Tibial nerve (tissue), 4 donors: ENCODE results near the gene THG1L. TPM values are rescaled to one million over a fixed set of nuclear protein-coding genes. Genes with fewer than 3 reads are reported as not detected.
A peak's percentile ranks its signal among the peaks of the same experiment; 100 is the strongest.
"Not testable (repeated sequence)": the region's sequence is repeated elsewhere in the genome, so short reads cannot be mapped to it uniquely, and the experiment has no call there.

Source experiments
- DNase-seq, 2 donors: peaks; one replicate each; pipeline ENCODE4 v3.0.0-alpha.2; 2019; ENCODE audit warnings: low spot score in 2 of 2
- H3K27ac ChIP-seq, 4 donors: fragments of 200-600 bp; sonication (generic) in 3 of 4; one replicate each; pipeline ENCODE4 v1.5.1; 2017 to 2019; ENCODE audit warnings: mild to moderate bottlenecking in 1 of 4
- H3K27me3 ChIP-seq, 2 donors: fragments of 200-600 bp; sonication (generic) in 1 of 2; one replicate each; pipeline versions ENCODE4 v1.5.1 to v1.6.0; 2017 to 2019
- H3K36me3 ChIP-seq, 3 donors: fragments of 200-600 bp; sonication (generic); one replicate each; pipeline ENCODE4 v1.5.1; 2018 to 2019
- H3K4me1 ChIP-seq, 4 donors: fragments of 200-600 bp; sonication (generic) in 3 of 4; one replicate each; pipeline ENCODE4 v1.5.1; 2017 to 2019
- H3K4me3 ChIP-seq, 4 donors: fragments of 200-600 bp; sonication (generic) in 3 of 4; one replicate each; pipeline ENCODE4 v1.5.1; 2017 to 2019; ENCODE audit warnings: mild to moderate bottlenecking in 1 of 4, moderate library complexity in 1 of 4
- H3K9me3 ChIP-seq, 4 donors: fragments of 200-600 bp; sonication (generic) in 3 of 4; one replicate each; pipeline ENCODE4 v1.5.1; 2017 to 2019
- EP300 ChIP-seq, 2 donors: sonication (generic); formaldehyde crosslinking; IDR thresholded peaks; one replicate each; pipeline ENCODE4 v1.6.1; 2017; ENCODE audit warnings: antibody characterized with exemption in 2 of 2, mild to moderate bottlenecking in 1 of 2
- POLR2A ChIP-seq, 2 donors: fragments of 450-650 bp; IDR thresholded peaks; one replicate each; pipeline ENCODE4 v1.6.1; 2017; ENCODE audit warnings: antibody characterized with exemption in 2 of 2, mild to moderate bottlenecking in 2 of 2, moderate library complexity in 2 of 2
- WGBS, 2 donors: methylation state at CpG; one replicate each; pipeline ENCODE4 v1.1.5; 2018; 5-methylcytosine and 5-hydroxymethylcytosine counted together
- total RNA-seq, 4 donors: library from RNA; depleted of rRNA; stranded (reverse); fragments of >200 nt; gene quantifications; one replicate each; pipeline ENCODE4 v1.1.0, GENCODE V29; 2016
- TF ChIP-seq, protein P1 (sequence below), 5 experiments: fragments of 200-600 bp in 3 of 5; fragments of 450-650 bp in 2 of 5; sonication (generic) in 3 of 5; IDR thresholded peaks; one replicate each; pipeline ENCODE4 v1.5.1; 2016 to 2019; ENCODE audit warnings: antibody characterized with exemption in 5 of 5, mild to moderate bottlenecking in 3 of 5, moderate library complexity in 2 of 5

THG1L gene
- total RNA-seq: 10 to 100 TPM in 2 of 4 donors, 1 to 10 TPM in 2; 4.9 to 11.5 (median 9.2) TPM

DNA sequence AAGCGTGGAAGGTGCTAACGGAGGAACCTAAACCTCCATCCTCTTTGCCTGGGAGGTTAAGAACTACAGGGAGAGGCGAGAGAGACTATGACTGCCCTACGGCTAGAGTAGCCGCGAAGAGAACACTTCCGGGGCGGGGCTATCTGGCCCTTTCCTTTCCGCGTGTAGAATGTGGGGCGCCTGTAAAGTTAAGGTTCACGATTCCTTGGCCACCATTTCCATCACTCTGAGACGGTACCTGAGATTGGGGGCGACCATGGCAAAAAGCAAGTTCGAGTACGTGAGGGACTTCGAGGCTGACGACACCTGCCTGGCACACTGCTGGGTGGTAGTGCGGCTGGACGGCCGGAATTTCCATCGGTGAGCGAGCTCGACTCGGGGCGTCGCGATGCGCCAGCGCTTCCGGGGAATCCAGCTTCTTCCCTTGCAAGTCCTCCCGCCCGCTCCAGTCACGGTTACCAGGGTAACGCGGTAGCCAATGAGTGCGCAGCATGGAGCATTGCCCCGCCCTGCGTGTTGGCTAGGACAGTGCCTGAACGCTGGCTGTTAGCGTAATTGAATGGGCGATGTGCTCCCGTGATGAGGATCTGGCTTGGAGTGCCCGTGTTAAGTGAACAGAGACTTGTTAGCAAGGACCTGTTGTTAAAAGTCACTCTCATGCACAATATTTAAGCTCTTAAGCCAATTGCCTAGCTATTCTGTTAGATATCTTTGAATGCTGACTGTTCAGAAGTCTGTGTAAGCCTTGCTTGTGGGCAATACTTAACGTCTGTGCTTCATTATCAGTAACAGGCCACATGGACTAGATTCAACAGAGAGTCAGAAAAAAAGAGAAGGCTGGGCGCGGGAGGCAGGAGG lies at the start of gene THG1L:
Gene THG1L, plus strand, starts transcription at position 149 of the 858 bp plus-strand sequence. Its CDS starts 21 bp downstream, at position 170.
- 1 to 2% methylated on average over 40 to 47 of the region's 47 CpGs for WGBS, 2 donors
- H3K27ac ChIP-seq: peak within 1 kb of the TSS; percentile 79 to 95 (median 94)

DNA sequence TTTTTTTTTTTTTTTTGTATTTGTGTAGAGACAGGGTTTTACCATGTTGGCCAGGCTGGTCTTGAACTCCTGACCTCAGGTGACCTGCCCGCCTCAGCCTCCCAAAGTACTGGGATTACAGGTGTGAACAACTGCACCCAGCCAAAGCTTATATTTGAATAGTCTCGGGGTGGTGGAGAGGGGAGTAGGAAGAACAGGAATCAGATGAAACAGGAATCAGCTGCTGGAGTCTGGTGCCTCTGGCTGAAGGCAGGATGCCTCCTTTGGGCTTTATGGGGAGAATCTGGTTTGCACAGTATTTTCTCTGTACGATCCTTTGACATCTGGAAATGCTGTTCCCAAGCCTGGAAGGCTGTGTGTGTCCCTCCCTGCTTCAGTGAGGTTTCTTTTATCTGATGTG lies 49.0 kb upstream of the THG1L start:
- TF ChIP-seq, protein P1, sequence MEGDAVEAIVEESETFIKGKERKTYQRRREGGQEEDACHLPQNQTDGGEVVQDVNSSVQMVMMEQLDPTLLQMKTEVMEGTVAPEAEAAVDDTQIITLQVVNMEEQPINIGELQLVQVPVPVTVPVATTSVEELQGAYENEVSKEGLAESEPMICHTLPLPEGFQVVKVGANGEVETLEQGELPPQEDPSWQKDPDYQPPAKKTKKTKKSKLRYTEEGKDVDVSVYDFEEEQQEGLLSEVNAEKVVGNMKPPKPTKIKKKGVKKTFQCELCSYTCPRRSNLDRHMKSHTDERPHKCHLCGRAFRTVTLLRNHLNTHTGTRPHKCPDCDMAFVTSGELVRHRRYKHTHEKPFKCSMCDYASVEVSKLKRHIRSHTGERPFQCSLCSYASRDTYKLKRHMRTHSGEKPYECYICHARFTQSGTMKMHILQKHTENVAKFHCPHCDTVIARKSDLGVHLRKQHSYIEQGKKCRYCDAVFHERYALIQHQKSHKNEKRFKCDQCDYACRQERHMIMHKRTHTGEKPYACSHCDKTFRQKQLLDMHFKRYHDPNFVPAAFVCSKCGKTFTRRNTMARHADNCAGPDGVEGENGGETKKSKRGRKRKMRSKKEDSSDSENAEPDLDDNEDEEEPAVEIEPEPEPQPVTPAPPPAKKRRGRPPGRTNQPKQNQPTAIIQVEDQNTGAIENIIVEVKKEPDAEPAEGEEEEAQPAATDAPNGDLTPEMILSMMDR (IDR thresholded peaks at IDR 0.05): no peak
- TF ChIP-seq POLR2A (IDR thresholded peaks at IDR 0.05): no peak
- TF ChIP-seq EP300 (IDR thresholded peaks at IDR 0.05): no peak
- WGBS, 2 donors: 52 to 60% methylated on average over 3 of the region's 3 CpGs
- no peak for DNase-seq
- no peak overlapping the region for H3K4me3 ChIP-seq
- no peaks in the 10 kb centered on the region for H3K27me3 ChIP-seq
- no peaks in the 10 kb centered on the region for H3K36me3 ChIP-seq
- no peak overlapping the region for H3K27ac ChIP-seq
- peaks cover 0 to 5% (median 0%) of the 10 kb centered on the region in 4 donors for H3K4me1 ChIP-seq
- no peaks in the 10 kb centered on the region for H3K9me3 ChIP-seq

More for the DNA sequence above, at the start of gene THG1L:
- Histone ChIP-seq H3K27me3 (no peaks in the 10 kb centered on the region), H3K4me1 (peaks cover 0 to 13% (median 1%) of the 10 kb centered on the region in 4 donors), H3K9me3 (no peaks in the 10 kb centered on the region), H3K36me3 (peaks cover 0 to 35% (median 0%) of the 10 kb centered on the region in 3 donors), H3K4me3 (peak within 1 kb of the TSS; percentile 49 to 75 (median 66))
- peak; percentile 98 to 100 for DNase-seq
- TF ChIP-seq EP300 (IDR thresholded peaks at IDR 0.05) (peak in 1 of 2 donors; percentile 90), POLR2A (IDR thresholded peaks at IDR 0.05) (peak; percentile 61 to 63)
- TF ChIP-seq, protein P1 (IDR thresholded peaks at IDR 0.05): peak in 1 of 5 experiments; percentile 48

DNA sequence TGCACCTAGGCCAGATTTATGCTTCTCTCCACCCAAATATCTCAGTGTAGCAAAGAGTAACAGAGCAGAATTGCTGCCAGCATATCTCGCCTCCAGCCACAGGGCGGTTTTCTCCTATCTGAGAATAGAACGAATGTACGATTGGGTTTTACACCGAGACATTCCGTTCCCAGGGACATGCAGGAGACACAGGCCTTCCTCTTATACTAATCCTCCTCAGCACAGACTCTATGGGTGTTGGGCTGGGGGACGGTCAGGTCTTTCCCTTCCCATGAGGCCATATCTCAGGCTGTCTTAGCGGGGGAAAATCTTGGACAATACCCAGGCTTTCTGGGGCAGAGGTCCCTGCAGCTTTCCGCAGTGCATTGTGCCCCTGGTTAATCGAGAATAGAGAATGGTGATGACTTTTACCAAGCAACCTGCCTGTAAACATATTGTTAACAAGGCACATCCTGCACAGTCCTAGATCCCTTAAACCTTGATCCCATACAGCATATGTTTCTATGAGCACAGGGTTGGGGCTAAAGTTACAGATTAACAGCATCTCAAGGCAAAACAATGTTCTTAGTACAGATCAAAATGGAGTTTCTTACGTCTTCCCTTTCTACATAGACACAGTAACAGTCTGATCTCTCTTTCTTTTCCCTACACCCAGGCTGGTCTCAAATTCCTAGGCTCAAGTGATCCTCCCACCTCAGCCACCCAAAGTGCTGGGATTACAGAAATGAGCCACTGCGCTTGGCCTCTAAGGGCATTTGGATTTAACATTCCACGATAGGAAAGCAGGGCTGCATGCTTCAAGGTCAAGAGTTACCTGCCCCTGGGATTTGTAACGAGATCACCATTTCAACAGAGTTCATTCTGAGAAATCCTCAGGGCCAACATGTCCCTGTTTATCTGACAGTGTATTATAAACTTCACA lies 44.7 kb upstream of the THG1L start:
- H3K36me3 ChIP-seq, H3K9me3 ChIP-seq, H3K4me3 ChIP-seq, H3K27me3 ChIP-seq, H3K4me1 ChIP-seq: not testable (repeated sequence)
- WGBS, 2 donors: 75 to 80% methylated on average over 14 of the region's 14 CpGs
- peak overlapping the region in 1 of 4 donors; percentile 4 for H3K27ac ChIP-seq
- peak in 1 of 2 donors; percentile 54 for TF ChIP-seq EP300 (IDR thresholded peaks at IDR 0.05)
- DNase-seq: peak in 1 of 2 donors; percentile 36

DNA sequence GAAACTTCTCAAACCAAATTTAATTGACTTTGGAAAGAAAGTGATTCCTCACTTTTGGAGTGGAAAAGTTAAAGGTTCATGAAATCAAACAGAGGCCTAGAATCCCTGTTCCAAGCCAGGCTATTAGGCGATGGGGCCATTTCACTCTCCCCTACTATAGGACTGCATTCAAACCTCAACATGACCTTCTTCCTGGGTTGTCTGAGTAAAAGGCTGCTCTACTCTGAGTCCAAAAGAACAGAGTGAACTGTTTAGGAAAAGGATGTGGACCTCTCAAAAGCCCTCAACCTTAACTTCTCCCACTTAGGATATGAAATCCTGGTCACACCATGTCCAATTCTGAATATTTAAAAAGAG lies 44.0 kb upstream of the THG1L start:
- no peaks in the 10 kb centered on the region for H3K36me3 ChIP-seq
- 68 to 74% methylated on average over 1 of the region's 1 CpG for WGBS, 2 donors
- H3K4me3 ChIP-seq: no peak overlapping the region
- peaks cover 0 to 6% (median 0%) of the 10 kb centered on the region in 4 donors for H3K9me3 ChIP-seq
- no peaks in the 10 kb centered on the region for H3K27me3 ChIP-seq
- peaks cover 0 to 5% (median 0%) of the 10 kb centered on the region in 4 donors for H3K4me1 ChIP-seq
- TF ChIP-seq, protein P1 (IDR thresholded peaks at IDR 0.05): no peak
- TF ChIP-seq EP300 (IDR thresholded peaks at IDR 0.05): no peak
- TF ChIP-seq POLR2A (IDR thresholded peaks at IDR 0.05): no peak
- DNase-seq: no peak
- peak overlapping the region in 3 of 4 donors; percentile 18 to 46 (median 22) for H3K27ac ChIP-seq

DNA sequence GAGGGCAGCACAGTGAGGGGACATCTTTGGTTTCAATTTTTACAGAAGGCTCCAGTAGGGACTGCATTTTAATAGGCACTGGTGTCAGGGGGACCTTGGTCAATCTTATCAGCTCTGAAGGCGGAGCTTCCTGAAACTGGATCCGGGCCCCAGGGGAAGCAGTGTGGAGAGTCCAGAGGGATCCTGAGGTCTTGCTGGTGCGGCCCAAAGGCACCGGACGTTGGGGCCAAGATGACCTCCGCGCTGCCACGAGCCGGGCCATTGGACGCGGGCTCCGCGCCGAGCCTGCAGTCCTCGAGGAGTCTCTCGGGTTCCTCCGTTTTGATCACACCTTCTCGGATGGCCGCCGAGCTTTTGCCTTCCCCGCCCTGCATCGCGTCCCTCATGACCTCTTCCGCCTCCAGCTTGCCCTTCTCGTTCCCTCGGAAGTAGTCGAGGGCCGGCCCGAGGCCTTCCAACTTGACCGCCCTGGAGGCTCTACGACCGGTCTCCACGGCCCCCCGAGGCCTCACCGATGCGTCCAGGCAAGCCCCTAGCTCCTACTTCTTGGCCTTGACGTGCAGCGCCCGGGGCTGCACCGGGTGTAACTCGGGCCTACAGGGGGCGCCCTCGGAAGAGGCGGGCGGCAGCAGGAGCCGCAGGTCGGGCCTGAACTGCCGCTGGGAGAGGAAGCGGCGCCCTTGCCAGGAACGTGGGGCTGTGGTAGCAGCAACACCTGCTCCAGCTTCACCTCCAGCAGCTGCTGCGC lies 41.1 kb upstream of the THG1L start:
- H3K4me3 ChIP-seq: peak overlapping the region in 1 of 4 donors; percentile 8
- H3K9me3 ChIP-seq: peaks cover 0 to 6% (median 0%) of the 10 kb centered on the region in 4 donors
- no peaks in the 10 kb centered on the region for H3K36me3 ChIP-seq
- peaks cover 0 to 5% (median 0%) of the 10 kb centered on the region in 4 donors for H3K4me1 ChIP-seq
- WGBS, 2 donors: 73 to 80% methylated on average over 42 to 45 of the region's 52 CpGs
- no peak for TF ChIP-seq EP300 (IDR thresholded peaks at IDR 0.05)
- TF ChIP-seq, protein P1 (IDR thresholded peaks at IDR 0.05): no peak
- no peak for TF ChIP-seq POLR2A (IDR thresholded peaks at IDR 0.05)
- DNase-seq: no peak
- H3K27ac ChIP-seq: no peak overlapping the region
- H3K27me3 ChIP-seq: no peaks in the 10 kb centered on the region
